ENCODE data around the gene CDC25A.
"Not testable (repeated sequence)": the region's sequence is repeated elsewhere in the genome, so short reads cannot be mapped to it uniquely, and the experiment has no call there.

The CDC25A gene

GRCh38 chr3:48188266-48189201, at the start of gene CDC25A:
TSS of gene CDC25A (minus strand) at chr3:48188417. CDS start at chr3:48187947, 470 bp downstream.
- in situ Hi-C loops (cut with MboI; ENCODE audit: low sequenced_read_pairs), result no loop called here

DNA sequence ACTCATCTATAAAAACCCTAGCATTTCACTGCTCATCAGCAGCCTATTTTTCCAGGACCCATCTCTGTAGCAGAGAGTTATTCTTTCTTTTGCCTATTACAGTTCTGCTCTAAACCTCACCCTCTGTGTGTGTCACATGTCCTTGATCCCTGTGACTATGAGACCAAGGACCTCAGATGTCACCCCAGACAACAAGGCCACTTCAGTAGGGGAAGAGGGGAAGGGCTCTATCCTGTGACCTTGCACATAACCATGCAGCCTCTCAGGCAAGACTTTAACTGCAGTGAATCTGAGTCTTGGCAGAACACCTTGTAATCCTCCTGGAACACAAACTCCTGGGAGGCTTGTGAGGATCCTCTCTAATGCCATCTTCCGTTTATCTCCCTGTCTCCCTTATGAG, 48.3 kb upstream of the CDC25A start:
- in situ Hi-C loops (cut with MboI; ENCODE audit: low sequenced_read_pairs), result no loop called here

DNA sequence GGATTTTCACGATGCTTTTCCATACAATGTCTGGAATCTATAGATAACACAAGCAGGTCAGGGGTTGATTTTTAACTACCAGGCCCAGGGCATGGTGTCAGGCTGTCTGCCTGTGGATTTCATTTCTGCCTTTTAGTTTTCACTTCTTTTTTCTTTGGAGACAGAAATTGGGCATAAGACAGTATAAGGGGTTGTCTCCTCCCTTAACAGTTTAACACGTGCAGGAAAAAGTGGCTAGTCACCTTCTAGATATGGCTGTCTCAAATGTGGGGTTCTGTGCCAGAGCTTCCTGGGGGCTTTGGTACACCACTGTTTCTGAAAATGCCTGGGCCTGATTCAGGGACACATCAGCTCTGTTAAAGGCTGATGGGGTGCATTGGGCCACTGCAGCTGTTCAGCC, 45.3 kb upstream of the CDC25A start:
- in situ Hi-C loops (cut with MboI; ENCODE audit: low sequenced_read_pairs), result no loop called here

GRCh38 chr3:48232734-48233133, 44.5 kb upstream of the CDC25A start:
- in situ Hi-C loops (cut with MboI; ENCODE audit: low sequenced_read_pairs), result no loop called here

DNA sequence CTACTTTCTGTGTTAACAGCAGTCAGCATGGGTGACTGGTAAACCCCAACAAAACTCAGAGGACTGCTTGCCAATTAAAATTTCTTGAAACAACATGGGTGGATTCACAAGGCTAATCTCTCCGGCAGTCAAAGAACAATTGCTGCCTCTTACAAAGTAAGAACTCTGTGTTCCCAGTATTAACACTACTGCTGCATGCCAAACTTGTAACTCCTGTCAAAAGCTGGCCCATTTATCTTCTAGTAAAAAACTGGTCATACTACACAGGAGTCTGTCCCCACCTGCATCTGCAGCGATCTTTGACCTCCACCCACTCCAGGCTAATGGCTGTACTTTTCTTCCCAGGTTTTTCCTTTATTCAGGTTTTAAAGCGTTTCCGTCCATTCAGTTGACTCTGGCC, 44.0 kb upstream of the CDC25A start:
- in situ Hi-C loops (cut with MboI; ENCODE audit: low sequenced_read_pairs), result no loop called here

DNA sequence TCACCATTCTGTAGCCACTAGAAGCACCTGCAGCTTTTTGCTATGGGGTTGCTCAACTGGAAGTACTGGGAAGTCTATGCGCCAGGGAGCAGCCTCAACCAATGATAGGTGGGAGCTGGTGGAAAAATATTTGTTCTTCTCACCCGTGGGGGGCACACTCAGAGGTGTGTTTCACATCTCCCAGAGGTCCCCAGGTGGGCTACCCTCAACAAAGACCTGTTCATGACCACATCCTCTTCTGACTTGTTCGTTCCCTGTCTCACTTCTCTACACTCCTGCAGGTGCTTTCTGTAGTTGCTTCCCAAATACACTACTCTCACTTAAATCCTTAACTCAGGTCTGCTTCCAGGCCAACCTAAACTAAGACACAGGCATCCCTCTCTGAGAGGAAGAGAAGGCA, 38.7 kb upstream of the CDC25A start:
- in situ Hi-C loops (cut with MboI; ENCODE audit: low sequenced_read_pairs), result no loop called here

DNA sequence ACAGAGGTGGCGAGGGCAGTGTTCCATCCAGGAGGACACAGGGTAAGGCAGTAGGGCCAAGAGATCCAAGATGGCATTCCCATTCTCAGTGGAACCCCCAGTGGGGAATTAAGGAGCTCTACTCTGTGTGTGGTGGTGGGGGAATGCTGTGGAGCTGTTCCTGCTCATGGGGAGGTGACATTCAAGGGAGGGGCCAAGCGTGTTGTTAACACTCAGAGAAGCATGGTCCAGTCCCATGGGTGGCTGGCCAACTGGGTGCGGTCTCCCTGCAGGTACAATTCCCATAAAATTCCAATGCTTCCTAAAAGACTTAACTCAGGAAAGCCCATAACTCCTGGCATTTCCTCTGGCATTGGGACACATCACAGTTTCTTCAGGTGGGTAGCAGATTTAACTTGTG, 37.4 kb upstream of the CDC25A start:
- in situ Hi-C loops (cut with MboI; ENCODE audit: low sequenced_read_pairs), result no loop called here

GRCh38 chr3:48222616-48223513, 34.6 kb upstream of the CDC25A start, which contains the start of gene CAMP:
TSS of gene CAMP (plus strand) at chr3:48223495. CDS start at chr3:48223512, 17 bp downstream.
- in situ Hi-C loops (cut with MboI; ENCODE audit: low sequenced_read_pairs), result no loop called here

- in situ Hi-C loops (cut with MboI; ENCODE audit: low sequenced_read_pairs), result no loop called here
Measured at GRCh38 chr3:48220746-48221145, 32.5 kb upstream of the CDC25A start.

DNA sequence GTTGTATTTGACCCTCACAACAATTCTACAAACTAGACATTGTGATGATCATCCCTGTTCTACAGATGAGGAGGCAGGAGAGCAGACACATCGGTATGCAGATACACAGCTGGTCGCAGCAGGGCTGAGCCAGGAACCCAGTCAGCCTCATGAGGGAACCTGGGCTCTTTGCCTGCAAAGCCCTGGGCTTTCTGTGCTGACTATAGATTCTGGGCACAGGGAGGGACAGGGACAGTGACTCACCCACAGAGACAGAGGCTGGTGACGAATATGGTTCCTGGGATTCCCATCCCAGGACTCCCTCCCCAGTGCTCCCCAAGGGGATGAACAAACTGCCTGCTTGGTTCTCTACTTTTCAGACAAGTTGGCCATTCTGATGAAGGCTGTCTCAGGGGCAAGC, 31.3 kb upstream of the CDC25A start:
- in situ Hi-C loops (cut with MboI; ENCODE audit: low sequenced_read_pairs), result no loop called here

- in situ Hi-C loops (cut with MboI; ENCODE audit: low sequenced_read_pairs), result no loop called here
Measured at GRCh38 chr3:48218537-48218936, 30.3 kb upstream of the CDC25A start.

DNA sequence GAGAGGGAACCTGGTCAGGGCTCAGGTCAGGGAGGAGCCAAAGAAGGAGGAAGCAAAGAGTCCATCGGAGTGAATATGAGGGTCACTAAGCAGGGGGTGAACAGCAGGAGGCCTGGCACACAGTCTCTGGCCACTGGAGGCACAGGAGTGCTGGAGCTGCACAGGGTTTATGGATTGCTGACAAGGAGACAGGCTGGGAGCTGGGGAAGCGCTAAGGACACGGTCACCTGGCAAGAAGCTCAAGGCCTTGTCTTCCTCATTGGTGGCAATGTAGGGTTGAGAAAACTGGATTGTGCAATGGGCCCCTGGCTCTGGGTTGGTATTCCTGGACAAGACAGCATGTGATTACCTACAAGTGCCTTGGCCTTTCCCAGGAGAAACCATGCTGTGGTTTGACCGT, 29.2 kb upstream of the CDC25A start:
- in situ Hi-C loops (cut with MboI; ENCODE audit: low sequenced_read_pairs), result no loop called here

GRCh38 chr3:48215876-48216275, 27.7 kb upstream of the CDC25A start:
- in situ Hi-C loops (cut with MboI; ENCODE audit: low sequenced_read_pairs), result no loop called here

- in situ Hi-C loops (cut with MboI; ENCODE audit: low sequenced_read_pairs), result no loop called here
Measured at GRCh38 chr3:48215466-48215865, 27.2 kb upstream of the CDC25A start.

- in situ Hi-C loops (cut with MboI; ENCODE audit: low sequenced_read_pairs), result no loop called here
Measured at GRCh38 chr3:48215019-48215418, 26.8 kb upstream of the CDC25A start.

DNA sequence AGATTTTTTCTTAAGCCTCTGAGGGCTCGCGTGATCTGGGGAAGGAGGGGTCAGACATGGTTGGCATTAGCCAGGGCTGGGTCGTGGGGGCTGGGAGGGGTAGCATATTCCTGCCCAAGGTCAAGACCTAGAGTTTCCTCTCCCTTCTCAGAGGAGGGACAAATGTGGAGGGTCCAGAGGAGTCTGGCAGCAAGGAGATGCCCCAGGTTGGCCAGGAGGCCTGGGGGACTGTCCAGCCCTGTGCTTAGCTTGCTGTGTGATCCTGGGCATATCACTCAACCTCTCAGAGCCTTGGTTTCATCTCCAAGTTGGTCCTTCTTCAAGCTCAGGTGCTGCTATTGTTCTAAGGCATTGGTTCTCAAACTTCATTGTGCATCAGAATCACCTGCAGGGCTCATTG, 26.0 kb upstream of the CDC25A start:
- in situ Hi-C loops (cut with MboI; ENCODE audit: low sequenced_read_pairs), result no loop called here

DNA sequence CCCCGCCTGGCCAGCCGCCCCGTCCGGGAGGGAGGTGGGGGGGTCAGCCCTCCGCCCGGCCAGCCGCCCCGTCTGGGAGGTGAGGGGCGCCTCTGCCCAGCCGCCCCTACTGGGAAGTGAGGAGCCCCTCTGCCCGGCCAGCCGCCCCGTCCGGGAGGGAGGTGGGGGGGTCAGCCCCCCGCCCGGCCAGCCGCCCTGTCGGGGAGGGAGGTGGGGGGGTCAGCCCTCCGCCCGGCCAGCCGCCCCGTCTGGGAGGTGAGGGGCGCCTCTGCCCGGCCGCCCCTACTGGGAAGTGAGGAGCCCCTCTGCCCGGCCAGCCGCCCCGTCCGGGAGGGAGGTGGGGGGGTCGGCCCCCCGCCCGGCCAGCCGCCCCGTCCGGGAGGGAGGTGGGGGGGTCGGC, 23.6 kb upstream of the CDC25A start:
- in situ Hi-C loops (cut with MboI; ENCODE audit: low sequenced_read_pairs), result not testable (repeated sequence)

GRCh38 chr3:48210534-48210933, 22.3 kb upstream of the CDC25A start:
- in situ Hi-C loops (cut with MboI; ENCODE audit: low sequenced_read_pairs), result not testable (repeated sequence)

DNA sequence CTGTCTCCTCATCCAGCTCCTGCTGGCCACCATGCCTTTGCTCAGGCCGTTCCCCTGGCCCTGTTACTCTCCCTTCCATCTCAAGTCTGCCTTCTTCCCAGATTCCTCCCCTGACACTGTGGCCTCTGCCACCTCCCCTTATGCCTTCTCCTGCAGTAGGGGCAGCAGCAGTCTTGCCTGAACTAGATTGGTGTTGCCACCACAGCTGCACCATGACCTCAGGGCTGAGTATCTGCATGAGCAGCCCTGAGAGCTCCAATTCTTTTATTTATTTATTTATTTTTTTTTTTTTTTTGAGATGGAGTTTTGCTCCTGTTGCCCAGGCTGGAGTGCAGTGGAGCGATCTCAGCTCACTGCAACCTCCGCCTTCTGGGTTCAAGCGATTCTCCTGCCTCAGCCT, 21.2 kb upstream of the CDC25A start:
- in situ Hi-C loops (cut with MboI; ENCODE audit: low sequenced_read_pairs), result no loop called here

GRCh38 chr3:48208076-48208475, 19.9 kb upstream of the CDC25A start:
- in situ Hi-C loops (cut with MboI; ENCODE audit: low sequenced_read_pairs), result no loop called here

DNA sequence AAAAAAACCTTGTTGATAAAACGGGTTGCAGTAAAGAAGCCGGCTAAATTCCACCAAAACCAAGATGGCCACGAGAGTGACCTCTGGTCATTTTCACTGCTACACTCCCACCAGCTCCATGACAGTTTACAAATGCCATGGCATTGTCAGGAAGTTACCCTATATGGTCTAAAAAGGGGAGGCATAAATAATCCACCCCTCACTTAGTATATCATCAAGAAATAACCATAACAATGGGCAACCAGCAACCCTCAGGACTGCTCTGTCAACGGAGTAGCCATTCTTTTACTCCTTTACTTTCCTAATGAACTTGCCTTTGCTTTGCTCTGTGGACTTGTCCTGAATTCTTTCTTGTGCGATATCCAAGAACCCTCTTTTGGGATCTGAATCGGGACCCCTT, 14.4 kb upstream of the CDC25A start:
- in situ Hi-C loops (cut with MboI; ENCODE audit: low sequenced_read_pairs), result no loop called here

DNA sequence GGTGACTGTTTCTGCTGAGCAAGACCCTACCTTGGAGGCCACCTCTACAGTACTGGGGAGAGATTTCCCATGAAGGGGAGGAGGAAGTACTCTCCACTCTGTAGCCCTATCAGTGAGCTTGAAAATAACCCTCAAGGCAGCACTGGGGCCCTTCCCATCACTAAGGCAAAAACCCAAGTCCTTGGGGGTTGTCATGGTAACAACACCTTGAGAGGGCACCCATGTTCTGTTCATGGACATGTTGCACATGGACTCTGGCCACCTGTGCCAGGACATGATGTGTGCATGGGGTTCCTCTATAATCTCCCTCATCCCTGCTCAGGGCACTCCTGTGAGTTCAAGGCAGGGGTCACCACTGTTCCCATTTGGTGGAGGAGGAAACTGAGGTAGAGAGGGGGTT, 10.9 kb upstream of the CDC25A start:
- in situ Hi-C loops (cut with MboI; ENCODE audit: low sequenced_read_pairs), result no loop called here

Data from HL-60/S4 treated with phorbol 12-myristate 13-acetate at 8.2 ng/mL for 4 days and 3 days (cell line).